DOHH2 (cell line): ENCODE measurements around the gene SHISA6.

Experiments used
- H3F3A ChIP-seq: fragments of 200-600 bp; sonication (generic), shearing (Covaris generic); 2 replicates; pipeline ENCODE4 v1.6.0; 2016; ENCODE audit warnings: antibody characterized with exemption, mild to moderate bottlenecking; ENCODE audit not compliant: control insufficient read depth, insufficient read depth
- H3K27ac ChIP-seq: fragments of 200-600 bp; sonication (generic); 2 replicates; pipeline ENCODE4 v1.5.1; 2014; ENCODE audit warnings: low read depth, mild to moderate bottlenecking, low read length, moderate library complexity
- H3K27me3 ChIP-seq: fragments of 200-600 bp; sonication (generic); 2 replicates; pipeline ENCODE4 v1.6.1; 2014; ENCODE audit warnings: mild to moderate bottlenecking, low read length, mixed read lengths; ENCODE audit not compliant: control insufficient read depth
- H3K36me3 ChIP-seq: fragments of 200-600 bp; sonication (generic); 2 replicates; pipeline ENCODE4 v1.6.1; 2014; ENCODE audit warnings: mild to moderate bottlenecking, low read length, moderate library complexity, mixed read lengths; ENCODE audit not compliant: control insufficient read depth
- H3K4me1 ChIP-seq: fragments of 200-600 bp; sonication (generic); 2 replicates; pipeline ENCODE4 v1.6.1; 2014; ENCODE audit warnings: mild to moderate bottlenecking, low read length, mixed read lengths; ENCODE audit not compliant: control insufficient read depth
- H3K4me2 ChIP-seq: fragments of 200-600 bp; sonication (generic); 2 replicates; pipeline ENCODE4 v1.6.0; 2014; ENCODE audit warnings: mild to moderate bottlenecking, low read length, moderate library complexity
- H3K4me3 ChIP-seq: fragments of 200-600 bp; sonication (generic); 2 replicates; pipeline ENCODE4 v1.5.1; 2014; ENCODE audit warnings: mild to moderate bottlenecking, low read length, mixed read lengths
- H3K79me2 ChIP-seq: fragments of 200-600 bp; sonication (generic); 2 replicates; pipeline ENCODE4 v1.6.1; 2014; ENCODE audit warnings: mild to moderate bottlenecking, low read length, mixed read lengths; ENCODE audit not compliant: control insufficient read depth
- H3K9me2 ChIP-seq: fragments of 200-600 bp; sonication (generic); replicated peaks from 2 replicates; pipeline ENCODE4 v1.6.1; 2014; ENCODE audit warnings: mild to moderate bottlenecking, low read length, mixed read lengths; ENCODE audit not compliant: control insufficient read depth
- H3K9me3 ChIP-seq: fragments of 200-600 bp; sonication (generic); 2 replicates; pipeline ENCODE4 v1.6.1; 2014; ENCODE audit warnings: antibody characterized with exemption, low read length, mixed read lengths; ENCODE audit not compliant: control insufficient read depth, insufficient read depth
- H4K20me1 ChIP-seq: fragments of 200-600 bp; sonication (generic); 2 replicates; pipeline ENCODE4 v1.6.0; 2014; ENCODE audit warnings: low read depth, mild to moderate bottlenecking, antibody characterized with exemption, low read length, moderate library complexity; ENCODE audit not compliant: control insufficient read depth, insufficient read depth
- EZH2phosphoT487 ChIP-seq: fragments of 200-600 bp; sonication (generic); IDR thresholded peaks from 2 replicates; pipeline ENCODE4 v1.6.1; 2017; ENCODE audit warnings: borderline replicate concordance, mild to moderate bottlenecking, antibody characterized with exemption, low read length, moderate library complexity, mixed read lengths
- TF ChIP-seq, protein P1 (sequence below): fragments of 200-600 bp; sonication (generic); IDR thresholded peaks from one replicate; pipeline ENCODE4 v1.5.1; 2014; ENCODE audit warnings: antibody characterized with exemption, mild to moderate bottlenecking, low read depth, low read length; ENCODE audit not compliant: poor library complexity, severe bottlenecking

The SHISA6 gene

DNA sequence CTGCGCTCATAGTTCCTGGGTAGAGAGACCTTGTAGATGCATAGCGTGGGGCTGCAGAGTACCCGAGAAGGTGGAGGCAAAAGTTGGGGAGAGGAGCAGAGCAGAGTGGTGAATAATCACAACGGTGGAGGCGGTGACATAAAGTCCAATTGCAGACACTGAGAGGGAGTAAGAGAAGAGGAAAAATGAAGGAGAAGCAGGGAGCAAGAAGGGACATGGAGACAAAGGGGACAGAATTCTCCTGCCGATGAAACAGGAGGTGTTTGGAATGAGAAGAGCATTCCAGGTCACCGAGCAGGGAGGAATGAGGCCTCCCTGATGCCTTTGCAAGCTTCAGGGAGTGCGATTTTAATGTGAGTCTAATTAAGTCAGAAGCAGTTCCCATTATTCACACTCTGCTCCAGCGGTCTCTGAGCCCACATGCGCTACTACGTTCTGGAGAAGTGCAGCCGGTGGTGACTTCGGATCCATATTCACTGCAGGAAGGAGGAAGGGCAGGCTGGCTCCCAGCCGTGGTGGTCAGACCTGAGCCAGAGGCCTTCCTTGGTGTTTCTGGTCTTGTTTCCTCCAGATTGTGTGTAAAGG lies 249.2 kb downstream of the SHISA6 start:
- Histone ChIP-seq H3K4me2 (no peak overlapping the region), H3K79me2 (no peaks in the 10 kb centered on the region), H3F3A (no peaks in the 10 kb centered on the region), H3K27me3 (no peaks in the 10 kb centered on the region), H3K9me2 (no peaks in the 10 kb centered on the region), H3K27ac (no peak overlapping the region), H4K20me1 (no peaks in the 10 kb centered on the region), H3K36me3 (no peaks in the 10 kb centered on the region), H3K4me3 (no peak overlapping the region), H3K4me1 (no peaks in the 10 kb centered on the region), H3K9me3 (no peaks in the 10 kb centered on the region)
- TF ChIP-seq, protein P1, sequence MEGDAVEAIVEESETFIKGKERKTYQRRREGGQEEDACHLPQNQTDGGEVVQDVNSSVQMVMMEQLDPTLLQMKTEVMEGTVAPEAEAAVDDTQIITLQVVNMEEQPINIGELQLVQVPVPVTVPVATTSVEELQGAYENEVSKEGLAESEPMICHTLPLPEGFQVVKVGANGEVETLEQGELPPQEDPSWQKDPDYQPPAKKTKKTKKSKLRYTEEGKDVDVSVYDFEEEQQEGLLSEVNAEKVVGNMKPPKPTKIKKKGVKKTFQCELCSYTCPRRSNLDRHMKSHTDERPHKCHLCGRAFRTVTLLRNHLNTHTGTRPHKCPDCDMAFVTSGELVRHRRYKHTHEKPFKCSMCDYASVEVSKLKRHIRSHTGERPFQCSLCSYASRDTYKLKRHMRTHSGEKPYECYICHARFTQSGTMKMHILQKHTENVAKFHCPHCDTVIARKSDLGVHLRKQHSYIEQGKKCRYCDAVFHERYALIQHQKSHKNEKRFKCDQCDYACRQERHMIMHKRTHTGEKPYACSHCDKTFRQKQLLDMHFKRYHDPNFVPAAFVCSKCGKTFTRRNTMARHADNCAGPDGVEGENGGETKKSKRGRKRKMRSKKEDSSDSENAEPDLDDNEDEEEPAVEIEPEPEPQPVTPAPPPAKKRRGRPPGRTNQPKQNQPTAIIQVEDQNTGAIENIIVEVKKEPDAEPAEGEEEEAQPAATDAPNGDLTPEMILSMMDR = no peak
- TF ChIP-seq EZH2phosphoT487 = no peak

DNA sequence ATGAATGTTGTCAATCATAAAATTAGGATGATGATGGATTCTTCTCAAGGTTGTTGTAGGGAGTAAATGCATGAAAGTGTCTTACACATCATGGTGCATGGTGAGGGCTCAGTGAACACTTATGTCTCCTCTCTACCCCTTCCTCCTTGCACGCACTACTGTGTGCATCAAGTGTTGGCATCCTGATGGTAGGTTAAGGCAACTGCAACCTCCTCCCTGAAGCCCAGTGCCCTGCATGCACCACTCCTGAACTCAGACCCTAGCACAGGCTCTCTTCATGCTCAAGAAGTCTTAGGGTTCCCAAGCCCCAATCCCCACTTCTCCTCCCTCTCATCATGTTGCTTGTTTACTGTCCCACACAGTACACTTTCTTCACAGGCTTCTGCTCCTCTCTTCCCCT lies 251.5 kb downstream of the SHISA6 start:
- TF ChIP-seq EZH2phosphoT487 = no peak
- TF ChIP-seq, protein P1 = no peak
- Histone ChIP-seq H3K9me2 (no peaks in the 10 kb centered on the region), H3K27ac (no peak overlapping the region), H3F3A (no peaks in the 10 kb centered on the region), H3K4me3 (no peak overlapping the region), H3K4me1 (no peaks in the 10 kb centered on the region), H3K36me3 (no peaks in the 10 kb centered on the region), H3K79me2 (no peaks in the 10 kb centered on the region), H3K27me3 (no peaks in the 10 kb centered on the region), H4K20me1 (no peaks in the 10 kb centered on the region), H3K9me3 (no peaks in the 10 kb centered on the region), H3K4me2 (no peak overlapping the region)

DNA sequence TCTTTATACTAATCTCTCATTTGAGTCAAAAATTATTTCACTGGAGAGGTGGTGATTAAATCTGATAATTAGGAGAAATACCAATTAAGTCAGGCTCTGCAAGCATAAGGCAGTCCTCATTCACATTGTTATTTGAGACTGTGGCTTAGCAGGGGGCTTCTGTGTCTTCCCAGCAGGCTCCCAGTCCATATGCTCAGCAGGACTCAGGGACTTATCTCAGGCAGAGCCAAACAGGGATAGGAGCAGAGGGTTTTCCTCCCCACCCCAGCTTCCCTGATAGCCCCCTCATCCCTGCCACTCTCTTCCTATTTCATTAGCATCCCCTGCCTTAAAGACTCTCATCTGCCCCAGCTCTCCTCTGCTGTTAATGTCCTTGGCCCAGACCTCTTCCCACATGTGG lies 252.9 kb downstream of the SHISA6 start:
- TF ChIP-seq EZH2phosphoT487 = no peak
- TF ChIP-seq, protein P1 = no peak
- Histone ChIP-seq H4K20me1 (no peaks in the 10 kb centered on the region), H3F3A (no peaks in the 10 kb centered on the region), H3K9me3 (no peaks in the 10 kb centered on the region), H3K79me2 (no peaks in the 10 kb centered on the region), H3K4me3 (no peak overlapping the region), H3K27me3 (no peaks in the 10 kb centered on the region), H3K4me2 (no peak overlapping the region), H3K4me1 (no peaks in the 10 kb centered on the region), H3K9me2 (no peaks in the 10 kb centered on the region), H3K27ac (no peak overlapping the region), H3K36me3 (no peaks in the 10 kb centered on the region)
